ENCODE results near the gene ITGB5. TPM values are rescaled to one million over a fixed set of nuclear protein-coding genes. Genes with fewer than 3 reads are reported as not detected.

ITGB5 gene
- total RNA-seq, 1 donor from 2014 or later: 139 TPM

- H3K27me3 Mint-ChIP-seq (ENCODE audit: low read depth, unreplicated experiment): no peaks in the 10 kb centered on the region
- H3K36me3 ChIP-seq (ENCODE audit: insufficient read depth, low read length): peaks cover 20% of the 10 kb centered on the region
Observed at GRCh38 chr3:124840331-124840730, 46.8 kb downstream of the ITGB5 start.

GRCh38 chr3:124839896-124840295 is 47.3 kb downstream of the ITGB5 start:
- Histone ChIP-seq H3K27ac (ENCODE audit: low read depth, low read length) (peak overlapping the region; percentile 32), H3K4me2 (ENCODE audit: low read length) (no peak overlapping the region), H4K20me1 (ENCODE audit: insufficient read depth, low read length) (peaks cover 11% of the 10 kb centered on the region), H3K9ac (ENCODE audit: low read length) (no peak overlapping the region), H3K4me1 (ENCODE audit: insufficient read depth, low read length) (peaks cover 26% of the 10 kb centered on the region), H2AFZ (ENCODE audit: low read depth, low read length) (no peak overlapping the region), H3K9me3 (ENCODE audit: insufficient read depth, low read depth, low read length) (no peaks in the 10 kb centered on the region), H3K36me3 (ENCODE audit: insufficient read depth, low read length) (peaks cover 20% of the 10 kb centered on the region), H3K27me3 (ENCODE audit: insufficient read depth, low read length) (no peaks in the 10 kb centered on the region), H3K79me2 (ENCODE audit: insufficient read depth, low read length) (peaks cover 23% of the 10 kb centered on the region), H3K4me3 (ENCODE audit: insufficient read depth, low read depth, low read length) (no peak overlapping the region)
- FAIRE-seq: no peak
- DNase-seq (ENCODE audit: low read depth): no peak
- Mint-ChIP-seq H3K36me3 (ENCODE audit: low read depth, unreplicated experiment) (peaks cover 33% of the 10 kb centered on the region), H3K4me1 (ENCODE audit: low read depth, unreplicated experiment) (peaks cover 41% of the 10 kb centered on the region), H3K27me3 (ENCODE audit: low read depth, unreplicated experiment) (no peaks in the 10 kb centered on the region), H3K9me3 (ENCODE audit: unreplicated experiment) (no peaks in the 10 kb centered on the region), H3K27ac (ENCODE audit: unreplicated experiment) (no peak overlapping the region), H3K4me3 (ENCODE audit: unreplicated experiment) (no peak overlapping the region)
- no peak for TF ChIP-seq EZH2 (IDR thresholded peaks at IDR 0.05; ENCODE audit: insufficient read depth, low read length)
- TF ChIP-seq, protein P1, sequence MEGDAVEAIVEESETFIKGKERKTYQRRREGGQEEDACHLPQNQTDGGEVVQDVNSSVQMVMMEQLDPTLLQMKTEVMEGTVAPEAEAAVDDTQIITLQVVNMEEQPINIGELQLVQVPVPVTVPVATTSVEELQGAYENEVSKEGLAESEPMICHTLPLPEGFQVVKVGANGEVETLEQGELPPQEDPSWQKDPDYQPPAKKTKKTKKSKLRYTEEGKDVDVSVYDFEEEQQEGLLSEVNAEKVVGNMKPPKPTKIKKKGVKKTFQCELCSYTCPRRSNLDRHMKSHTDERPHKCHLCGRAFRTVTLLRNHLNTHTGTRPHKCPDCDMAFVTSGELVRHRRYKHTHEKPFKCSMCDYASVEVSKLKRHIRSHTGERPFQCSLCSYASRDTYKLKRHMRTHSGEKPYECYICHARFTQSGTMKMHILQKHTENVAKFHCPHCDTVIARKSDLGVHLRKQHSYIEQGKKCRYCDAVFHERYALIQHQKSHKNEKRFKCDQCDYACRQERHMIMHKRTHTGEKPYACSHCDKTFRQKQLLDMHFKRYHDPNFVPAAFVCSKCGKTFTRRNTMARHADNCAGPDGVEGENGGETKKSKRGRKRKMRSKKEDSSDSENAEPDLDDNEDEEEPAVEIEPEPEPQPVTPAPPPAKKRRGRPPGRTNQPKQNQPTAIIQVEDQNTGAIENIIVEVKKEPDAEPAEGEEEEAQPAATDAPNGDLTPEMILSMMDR (IDR thresholded peaks at IDR 0.05; ENCODE audit: insufficient read depth, low read depth, low read length): no peak

More at GRCh38 chr3:124840331-124840730, 46.8 kb downstream of the ITGB5 start:
- Mint-ChIP-seq H3K27ac (ENCODE audit: unreplicated experiment) (no peak overlapping the region), H3K4me1 (ENCODE audit: low read depth, unreplicated experiment) (peaks cover 40% of the 10 kb centered on the region), H3K9me3 (ENCODE audit: unreplicated experiment) (no peaks in the 10 kb centered on the region), H3K36me3 (ENCODE audit: low read depth, unreplicated experiment) (peaks cover 33% of the 10 kb centered on the region), H3K4me3 (ENCODE audit: unreplicated experiment) (no peak overlapping the region)
- Histone ChIP-seq H3K9ac (ENCODE audit: low read length) (no peak overlapping the region), H4K20me1 (ENCODE audit: insufficient read depth, low read length) (peaks cover 9% of the 10 kb centered on the region), H3K79me2 (ENCODE audit: insufficient read depth, low read length) (peaks cover 23% of the 10 kb centered on the region), H3K27me3 (ENCODE audit: insufficient read depth, low read length) (no peaks in the 10 kb centered on the region), H2AFZ (ENCODE audit: low read depth, low read length) (no peak overlapping the region), H3K4me3 (ENCODE audit: insufficient read depth, low read depth, low read length) (no peak overlapping the region), H3K4me2 (ENCODE audit: low read length) (no peak overlapping the region), H3K9me3 (ENCODE audit: insufficient read depth, low read depth, low read length) (no peaks in the 10 kb centered on the region), H3K27ac (ENCODE audit: low read depth, low read length) (peak overlapping the region; percentile 32), H3K4me1 (ENCODE audit: insufficient read depth, low read length) (peaks cover 26% of the 10 kb centered on the region)
- TF ChIP-seq, protein P1 (IDR thresholded peaks at IDR 0.05; ENCODE audit: insufficient read depth, low read depth, low read length): no peak
- no peak for TF ChIP-seq EZH2 (IDR thresholded peaks at IDR 0.05; ENCODE audit: insufficient read depth, low read length)
- FAIRE-seq (no peak), DNase-seq (ENCODE audit: low read depth) (no peak)

DNA sequence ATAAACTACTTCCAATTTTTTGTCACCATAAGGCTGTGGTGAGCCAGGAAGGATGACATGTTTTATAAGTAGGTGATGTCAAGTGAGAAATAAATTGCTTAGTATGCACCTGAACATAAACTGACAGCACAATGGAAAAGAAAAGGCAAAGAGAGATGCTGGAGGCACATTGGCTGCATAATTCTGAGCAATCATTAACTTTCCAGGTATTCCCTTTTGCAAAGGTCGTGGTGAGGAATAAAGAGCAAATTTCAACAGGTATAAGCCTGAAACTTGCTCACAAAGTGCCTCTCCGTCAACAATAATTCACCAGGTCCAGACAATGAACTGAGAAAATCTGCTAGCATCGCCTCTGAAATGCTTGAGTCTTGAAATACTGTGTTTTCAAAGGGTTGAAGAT is 48.2 kb downstream of the ITGB5 start:
- no peak overlapping the region for H3K9ac ChIP-seq (ENCODE audit: low read length)
- no peak overlapping the region for H3K4me3 ChIP-seq (ENCODE audit: insufficient read depth, low read depth, low read length)
- H3K4me1 ChIP-seq (ENCODE audit: insufficient read depth, low read length): peaks cover 28% of the 10 kb centered on the region
- H3K79me2 ChIP-seq (ENCODE audit: insufficient read depth, low read length): peaks cover 24% of the 10 kb centered on the region
- H4K20me1 ChIP-seq (ENCODE audit: insufficient read depth, low read length): peaks cover 11% of the 10 kb centered on the region
- H2AFZ ChIP-seq (ENCODE audit: low read depth, low read length): no peak overlapping the region
- no peak overlapping the region for H3K27ac Mint-ChIP-seq (ENCODE audit: unreplicated experiment)
- peaks cover 33% of the 10 kb centered on the region for H3K36me3 Mint-ChIP-seq (ENCODE audit: low read depth, unreplicated experiment)
- no peaks in the 10 kb centered on the region for H3K27me3 Mint-ChIP-seq (ENCODE audit: low read depth, unreplicated experiment)
- DNase-seq (ENCODE audit: low read depth) (no peak), FAIRE-seq (no peak)
- H3K9me3 Mint-ChIP-seq (ENCODE audit: unreplicated experiment): no peaks in the 10 kb centered on the region
- H3K4me2 ChIP-seq (ENCODE audit: low read length): no peak overlapping the region
- no peak overlapping the region for H3K4me3 Mint-ChIP-seq (ENCODE audit: unreplicated experiment)
- no peaks in the 10 kb centered on the region for H3K27me3 ChIP-seq (ENCODE audit: insufficient read depth, low read length)
- H3K36me3 ChIP-seq (ENCODE audit: insufficient read depth, low read length): peaks cover 20% of the 10 kb centered on the region
- no peaks in the 10 kb centered on the region for H3K9me3 ChIP-seq (ENCODE audit: insufficient read depth, low read depth, low read length)
- H3K27ac ChIP-seq (ENCODE audit: low read depth, low read length): no peak overlapping the region
- TF ChIP-seq, protein P1 (IDR thresholded peaks at IDR 0.05; ENCODE audit: insufficient read depth, low read depth, low read length): no peak
- peaks cover 44% of the 10 kb centered on the region for H3K4me1 Mint-ChIP-seq (ENCODE audit: low read depth, unreplicated experiment)
